Measurements from ENCODE around the gene ELMO1.

The ELMO1 gene

GRCh38 chr7:37150180-37150579 lies 298.5 kb downstream of the ELMO1 start:
- Histone ChIP-seq H3K9me2 (replicated peaks; ENCODE audit: control insufficient read depth, low read length) (no peaks in the 10 kb centered on the region), H3K79me2 (ENCODE audit: control insufficient read depth, low read length) (no peaks in the 10 kb centered on the region), H3K27me3 (ENCODE audit: control insufficient read depth, low read length) (no peaks in the 10 kb centered on the region), H3K4me1 (ENCODE audit: control insufficient read depth, low read length) (no peaks in the 10 kb centered on the region), H3K9me3 (ENCODE audit: control insufficient read depth, insufficient read depth, low read length) (no peaks in the 10 kb centered on the region), H4K20me1 (ENCODE audit: control insufficient read depth, insufficient read depth, low read depth, low read length) (0 out of 2 replicates have a peak, but pooled peaks cover 3% of the 10 kb centered on the region), H3K27ac (ENCODE audit: low read depth, low read length) (no peak overlapping the region), H3K36me3 (ENCODE audit: control insufficient read depth, low read length) (no peaks in the 10 kb centered on the region), H3K4me2 (ENCODE audit: low read length) (no peak overlapping the region), H3K4me3 (ENCODE audit: low read length) (no peak overlapping the region), H3F3A (ENCODE audit: control insufficient read depth, insufficient read depth) (no peaks in the 10 kb centered on the region)
- TF ChIP-seq EZH2phosphoT487 (IDR thresholded peaks at IDR 0.05; ENCODE audit: borderline replicate concordance, low read length), result no peak
- no peak for TF ChIP-seq CTCF (IDR thresholded peaks at IDR 0.05; ENCODE audit: low read depth, low read length, poor library complexity, severe bottlenecking)

GRCh38 chr7:37149773-37150124 lies 298.9 kb downstream of the ELMO1 start:
- H3K79me2 ChIP-seq (ENCODE audit: control insufficient read depth, low read length), result no peaks in the 10 kb centered on the region
- H3F3A ChIP-seq (ENCODE audit: control insufficient read depth, insufficient read depth), result no peaks in the 10 kb centered on the region
- H3K27ac ChIP-seq (ENCODE audit: low read depth, low read length), result no peak overlapping the region
- no peaks in the 10 kb centered on the region for H3K4me1 ChIP-seq (ENCODE audit: control insufficient read depth, low read length)
- no peak for TF ChIP-seq CTCF (IDR thresholded peaks at IDR 0.05; ENCODE audit: low read depth, low read length, poor library complexity, severe bottlenecking)
- TF ChIP-seq EZH2phosphoT487 (IDR thresholded peaks at IDR 0.05; ENCODE audit: borderline replicate concordance, low read length), result no peak
- H3K27me3 ChIP-seq (ENCODE audit: control insufficient read depth, low read length), result no peaks in the 10 kb centered on the region
- no peaks in the 10 kb centered on the region for H3K9me2 ChIP-seq (replicated peaks; ENCODE audit: control insufficient read depth, low read length)
- no peaks in the 10 kb centered on the region for H3K36me3 ChIP-seq (ENCODE audit: control insufficient read depth, low read length)
- no peak overlapping the region for H3K4me2 ChIP-seq (ENCODE audit: low read length)
- H3K4me3 ChIP-seq (ENCODE audit: low read length), result no peak overlapping the region
- H4K20me1 ChIP-seq (ENCODE audit: control insufficient read depth, insufficient read depth, low read depth, low read length), result 0 out of 2 replicates have a peak, but pooled peaks cover 3% of the 10 kb centered on the region
- H3K9me3 ChIP-seq (ENCODE audit: control insufficient read depth, insufficient read depth, low read length), result no peaks in the 10 kb centered on the region

- H3K4me1 ChIP-seq (ENCODE audit: control insufficient read depth, low read length), result no peaks in the 10 kb centered on the region
- 0 out of 2 replicates have a peak, but pooled peaks cover 3% of the 10 kb centered on the region for H4K20me1 ChIP-seq (ENCODE audit: control insufficient read depth, insufficient read depth, low read depth, low read length)
- no peak overlapping the region for H3K4me3 ChIP-seq (ENCODE audit: low read length)
- H3K9me3 ChIP-seq (ENCODE audit: control insufficient read depth, insufficient read depth, low read length), result no peaks in the 10 kb centered on the region
- no peak for TF ChIP-seq CTCF (IDR thresholded peaks at IDR 0.05; ENCODE audit: low read depth, low read length, poor library complexity, severe bottlenecking)
- TF ChIP-seq EZH2phosphoT487 (IDR thresholded peaks at IDR 0.05; ENCODE audit: borderline replicate concordance, low read length), result no peak
- no peaks in the 10 kb centered on the region for H3K79me2 ChIP-seq (ENCODE audit: control insufficient read depth, low read length)
- no peaks in the 10 kb centered on the region for H3K36me3 ChIP-seq (ENCODE audit: control insufficient read depth, low read length)
- no peak overlapping the region for H3K27ac ChIP-seq (ENCODE audit: low read depth, low read length)
- no peaks in the 10 kb centered on the region for H3K9me2 ChIP-seq (replicated peaks; ENCODE audit: control insufficient read depth, low read length)
- H3K27me3 ChIP-seq (ENCODE audit: control insufficient read depth, low read length), result no peaks in the 10 kb centered on the region
- no peak overlapping the region for H3K4me2 ChIP-seq (ENCODE audit: low read length)
- no peaks in the 10 kb centered on the region for H3F3A ChIP-seq (ENCODE audit: control insufficient read depth, insufficient read depth)
Measured at GRCh38 chr7:37149051-37149772, 299.5 kb downstream of the ELMO1 start.
